DMS 273 (cell line): ENCODE measurements around the gene YOD1.

Experiments
- DNase-seq: peaks from one replicate; lab custom pipeline; 2025; ENCODE audit not compliant: unreplicated experiment; lab: John Stamatoyannopoulos, UW

YOD1 gene

DNA sequence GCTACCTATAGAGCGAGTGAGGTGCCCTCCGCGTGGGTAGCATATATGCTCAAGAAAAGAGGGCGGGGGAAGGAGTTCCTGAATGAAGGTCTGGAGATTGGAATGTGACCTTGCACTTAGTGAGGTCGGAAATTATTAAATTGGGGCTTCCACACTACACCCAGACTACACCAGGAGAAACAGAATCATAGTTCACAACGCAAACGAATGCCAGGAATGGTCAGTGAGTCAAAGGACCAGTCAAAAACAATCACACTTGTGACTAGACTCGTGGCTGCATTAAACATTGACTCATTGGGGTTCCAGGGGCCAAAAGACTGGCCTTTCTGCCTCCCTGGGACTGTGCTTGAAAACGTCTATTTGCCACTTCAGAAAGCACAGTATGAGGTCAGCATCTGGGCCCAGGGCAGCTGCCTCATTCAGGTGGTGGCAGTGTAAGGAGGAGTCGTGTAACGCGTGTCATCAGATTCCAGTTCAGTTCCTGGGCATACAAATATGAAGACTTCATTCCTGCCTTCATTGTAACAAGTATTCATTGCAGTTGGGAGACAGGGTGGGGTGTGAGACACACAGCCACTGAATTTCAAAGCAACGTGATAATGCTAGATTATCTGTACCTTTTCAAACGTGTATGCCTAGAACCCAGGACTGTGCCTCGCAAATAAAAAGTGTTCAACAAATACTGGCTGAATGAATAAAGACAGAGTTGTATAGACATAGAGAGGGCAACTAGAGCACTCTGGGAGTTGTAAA is at the start of gene YOD1:
TSS of gene YOD1 (minus strand) at position 18 of the 753 bp plus-strand sequence. CDS start 178 bp downstream, outside the sequence.
- DNase-seq: peak; percentile 29

DNA sequence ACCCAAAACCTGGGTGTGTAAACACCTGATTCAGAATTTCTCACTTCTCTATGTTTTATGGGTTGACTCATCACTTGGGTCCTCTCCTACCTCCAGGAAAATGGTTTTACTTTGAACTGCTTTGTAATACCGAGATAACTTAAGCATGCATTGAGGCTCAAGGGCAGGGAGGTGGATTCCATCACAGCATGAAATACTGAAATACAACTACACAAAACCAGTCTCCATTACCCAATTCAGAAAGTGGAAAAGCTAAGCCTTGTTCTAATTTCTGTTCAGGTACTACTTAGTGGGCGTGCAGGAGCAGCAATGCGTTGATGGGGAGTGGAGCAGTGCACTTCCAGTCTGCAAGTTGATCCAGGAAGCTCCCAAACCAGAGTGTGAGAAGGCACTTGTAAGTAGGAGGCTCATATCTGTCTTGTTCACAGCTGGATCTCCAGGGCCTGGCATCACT is 46.9 kb upstream of the YOD1 start:
- DNase-seq: no peak

DNA sequence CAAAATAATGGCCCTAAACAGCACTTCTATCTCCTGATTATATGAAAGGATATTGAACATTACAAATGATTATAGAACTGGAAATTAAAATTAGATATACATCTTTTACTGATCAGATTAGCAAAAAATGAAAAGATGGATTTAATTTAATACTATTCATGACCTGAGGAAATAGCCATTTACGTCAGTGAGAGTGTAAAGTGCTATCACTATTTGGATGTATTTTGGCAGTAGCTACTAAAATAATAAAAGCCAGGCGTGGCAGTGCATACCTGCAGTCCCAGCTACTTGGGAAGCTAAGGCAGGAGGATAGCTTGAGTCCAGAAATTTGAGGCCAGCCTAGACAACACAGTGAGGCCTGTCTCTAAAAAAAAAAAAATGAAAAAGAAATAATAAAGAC is 42.9 kb upstream of the YOD1 start:
- DNase-seq: no peak

DNA sequence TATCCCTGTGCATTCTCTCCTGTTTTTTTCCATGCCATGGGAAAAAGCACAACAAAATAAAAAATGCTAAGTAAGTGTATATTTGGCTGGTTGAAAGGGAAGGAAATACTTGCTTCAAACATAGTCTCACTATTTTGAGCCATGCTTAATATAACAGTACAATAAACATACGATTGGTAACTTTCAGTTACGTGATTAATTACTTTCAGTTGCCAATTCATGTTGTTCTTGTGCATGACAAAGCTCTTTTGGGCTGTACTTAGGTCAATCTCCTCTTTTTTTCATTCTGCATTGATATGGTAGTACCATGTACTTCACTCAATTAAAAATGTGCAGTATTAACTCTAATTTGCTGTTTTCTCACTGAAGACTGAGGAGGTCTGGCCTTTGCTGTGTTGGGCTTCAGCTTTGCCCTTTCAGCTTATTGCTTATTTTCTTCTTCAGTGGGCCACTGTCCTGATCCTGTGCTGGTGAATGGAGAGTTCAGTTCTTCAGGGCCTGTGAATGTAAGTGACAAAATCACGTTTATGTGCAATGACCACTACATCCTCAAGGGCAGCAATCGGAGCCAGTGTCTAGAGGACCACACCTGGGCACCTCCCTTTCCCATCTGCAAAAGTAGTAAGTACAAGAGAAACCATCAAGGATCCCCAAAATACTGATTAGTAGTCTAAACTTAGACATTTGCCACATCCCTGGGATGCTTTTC is 40.3 kb upstream of the YOD1 start:
- DNase-seq: no peak

DNA sequence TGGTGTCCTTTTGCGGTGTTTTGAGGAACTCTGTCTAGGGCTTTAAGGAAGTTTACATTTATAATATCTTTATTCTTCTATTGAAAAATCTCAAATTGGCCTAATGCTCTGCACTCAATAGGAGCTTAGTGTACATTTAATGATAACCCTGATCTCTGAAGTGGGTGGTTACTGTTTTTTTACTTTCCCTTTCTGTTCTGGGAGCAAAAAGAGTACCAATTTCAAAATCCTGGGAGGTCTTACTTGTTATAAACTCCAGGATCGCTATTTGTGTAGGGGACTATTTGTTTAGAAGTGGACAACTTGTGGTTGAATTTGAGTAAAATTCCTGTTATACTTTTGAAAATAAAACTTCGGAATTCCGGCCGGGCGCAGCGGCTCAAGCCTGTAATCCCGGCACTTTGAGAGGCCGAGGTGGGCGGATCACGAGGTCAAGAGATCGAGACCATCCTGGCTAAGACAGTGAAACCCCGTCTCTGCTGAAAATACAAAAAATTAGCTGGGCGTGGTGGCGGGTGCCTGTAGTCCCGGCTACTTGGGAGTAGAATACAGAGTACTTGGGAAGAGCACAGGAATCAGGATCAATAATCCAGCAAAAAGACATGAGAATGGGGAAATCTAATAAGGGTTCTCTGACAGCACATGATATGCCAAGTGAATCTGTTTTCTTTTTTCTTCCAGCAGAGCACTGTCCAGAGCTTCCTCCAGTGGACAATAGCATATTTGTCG is 38.8 kb upstream of the YOD1 start:
- no peak for DNase-seq

DNA sequence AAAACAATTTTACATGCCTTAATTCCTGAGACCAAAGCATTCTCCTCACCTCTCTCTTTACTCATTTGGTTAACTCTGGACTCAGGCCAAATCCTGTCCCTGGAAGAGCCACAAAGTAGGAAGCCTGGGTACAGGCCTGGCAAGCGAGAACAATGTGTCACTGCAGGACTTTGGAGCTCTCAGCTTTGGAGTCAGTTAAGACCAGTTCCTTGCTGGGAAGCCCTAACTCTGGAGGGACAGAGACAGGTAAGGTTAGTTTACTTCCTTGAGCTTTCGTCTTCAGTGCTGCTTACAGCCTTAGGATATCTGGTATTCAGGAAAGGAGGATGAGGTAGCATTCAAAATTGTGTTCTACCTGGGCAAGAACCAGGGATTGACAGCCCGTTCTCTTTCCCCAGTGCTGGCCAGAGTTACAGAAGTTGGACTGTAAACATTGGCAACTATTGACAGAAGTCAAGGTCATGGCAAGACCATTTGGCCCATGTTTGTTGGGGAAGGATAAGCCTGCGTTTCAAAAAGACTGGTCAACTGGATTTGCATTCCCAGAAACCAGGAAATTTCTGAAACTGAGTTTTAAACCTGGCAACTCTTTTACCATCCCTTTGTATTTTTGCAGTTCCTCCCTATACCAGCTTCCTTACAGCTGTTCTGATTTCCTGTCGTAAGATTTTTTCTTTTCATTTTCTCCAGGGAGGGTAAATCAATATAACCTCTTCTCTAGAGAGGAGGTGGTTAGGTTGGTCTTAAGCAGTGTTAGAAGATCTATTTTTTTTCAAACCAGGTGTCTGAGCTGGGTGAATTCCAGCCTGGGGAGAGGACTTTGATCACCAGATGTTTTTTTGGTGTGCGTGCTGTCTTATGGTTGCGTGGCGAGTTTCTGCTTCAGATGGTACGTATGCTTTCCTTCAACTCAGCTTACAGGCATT is 38.0 kb upstream of the YOD1 start, which contains the start of gene C4BPB:
TSS of gene C4BPB (plus strand) at position 160 of the 926 bp plus-strand sequence. CDS start at position 832, 672 bp downstream.
- no peak for DNase-seq

DNA sequence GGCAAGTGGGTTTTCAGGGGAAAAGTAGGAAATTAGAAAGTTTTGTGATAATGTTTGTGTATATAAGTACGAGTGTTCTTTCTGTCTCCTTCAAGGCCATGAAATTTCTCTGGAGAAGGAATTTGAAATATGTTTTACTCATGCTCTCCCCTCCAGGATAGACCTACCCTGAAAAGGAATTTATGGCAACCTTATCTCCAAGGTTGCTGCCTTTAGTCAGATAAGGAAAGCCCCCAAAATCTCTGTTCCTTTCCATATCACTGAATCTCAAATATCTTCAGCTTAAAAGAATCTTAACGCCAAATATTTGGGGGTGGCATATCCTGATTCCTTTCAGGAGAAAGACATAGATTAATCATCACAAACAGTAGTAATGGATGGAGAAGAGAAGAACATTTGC is 37.2 kb upstream of the YOD1 start:
- DNase-seq: no peak

DNA sequence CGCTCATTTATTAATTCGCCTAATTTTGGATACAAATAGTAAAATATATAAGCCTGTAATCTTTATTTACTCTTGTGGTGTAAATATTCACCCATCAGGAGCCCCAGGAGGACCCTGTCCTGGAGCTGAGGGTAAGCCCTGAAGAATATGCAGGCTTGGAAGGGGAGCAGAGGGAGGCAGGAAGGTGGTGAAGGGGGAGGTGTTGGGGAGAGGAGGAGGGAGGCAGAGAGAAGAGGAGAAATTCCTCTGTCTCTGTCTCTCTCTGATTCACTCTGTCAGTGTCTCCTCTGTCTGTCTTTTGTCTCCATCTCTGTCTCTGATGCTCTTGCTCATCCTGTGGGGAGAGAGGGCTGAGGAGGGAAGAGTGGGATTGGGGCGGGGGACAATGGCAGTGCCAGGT is 34.9 kb upstream of the YOD1 start:
- DNase-seq: no peak

DNA sequence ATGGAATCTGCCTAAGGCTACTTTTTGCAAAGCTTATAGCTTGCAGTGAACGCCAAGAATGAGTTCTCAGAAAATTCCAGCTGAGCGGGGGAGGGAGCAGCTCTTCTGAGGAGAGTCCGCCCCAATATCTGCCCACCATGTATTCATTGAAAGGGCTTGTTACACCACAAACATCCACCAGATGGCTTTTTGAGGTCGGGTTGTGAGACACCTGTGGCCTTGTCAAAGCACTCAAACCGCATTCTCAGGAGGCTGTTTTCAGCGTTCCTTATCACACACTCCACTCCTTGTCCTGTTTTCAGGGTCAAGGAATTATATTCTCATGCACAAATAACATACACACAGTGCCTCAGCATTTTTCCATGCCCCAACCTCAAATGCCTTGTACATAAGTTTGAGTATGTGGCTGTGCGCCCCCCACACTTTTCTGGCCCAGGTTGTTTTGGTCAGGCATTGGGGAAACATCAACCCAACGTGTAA is 33.7 kb upstream of the YOD1 start:
- DNase-seq: peak; percentile 78

DNA sequence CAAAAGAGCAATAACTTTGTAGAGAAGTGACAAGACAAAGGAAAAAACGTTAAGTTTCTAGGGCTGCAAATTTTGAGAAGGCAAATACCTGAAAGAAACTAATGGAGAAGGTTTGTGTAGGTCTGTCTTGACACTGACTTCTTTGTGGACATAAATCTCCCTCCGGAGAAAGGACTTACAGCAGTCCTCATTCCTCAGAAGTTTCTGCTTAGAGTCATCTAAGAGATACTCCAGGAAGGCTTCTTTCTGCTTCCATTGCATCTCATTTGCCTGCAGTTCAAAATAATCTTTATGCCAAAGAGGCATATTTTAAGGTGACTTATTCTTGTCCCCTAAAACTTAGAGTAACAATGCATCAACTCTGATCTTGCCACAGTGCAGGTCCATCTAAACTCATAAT is 33.2 kb upstream of the YOD1 start:
- DNase-seq: no peak

DNA sequence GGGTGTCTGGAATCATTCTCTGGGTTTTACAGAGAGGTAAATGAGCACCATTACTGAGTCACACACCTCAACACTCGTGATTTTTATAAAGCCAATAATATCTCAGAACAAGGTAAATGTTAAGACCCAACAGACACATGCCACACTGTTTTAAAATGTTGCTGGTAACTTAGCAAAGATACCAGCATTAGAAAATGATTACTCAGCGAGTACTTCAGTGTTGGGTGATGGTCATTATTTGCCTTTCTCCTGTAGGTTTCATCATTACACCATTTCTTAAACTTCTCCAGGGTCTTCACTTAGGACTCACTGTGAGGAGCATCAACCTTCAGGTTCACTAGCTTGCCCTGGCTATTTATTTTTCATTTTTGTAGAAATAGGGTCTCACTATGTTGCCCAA is 30.8 kb upstream of the YOD1 start:
- no peak for DNase-seq

DNA sequence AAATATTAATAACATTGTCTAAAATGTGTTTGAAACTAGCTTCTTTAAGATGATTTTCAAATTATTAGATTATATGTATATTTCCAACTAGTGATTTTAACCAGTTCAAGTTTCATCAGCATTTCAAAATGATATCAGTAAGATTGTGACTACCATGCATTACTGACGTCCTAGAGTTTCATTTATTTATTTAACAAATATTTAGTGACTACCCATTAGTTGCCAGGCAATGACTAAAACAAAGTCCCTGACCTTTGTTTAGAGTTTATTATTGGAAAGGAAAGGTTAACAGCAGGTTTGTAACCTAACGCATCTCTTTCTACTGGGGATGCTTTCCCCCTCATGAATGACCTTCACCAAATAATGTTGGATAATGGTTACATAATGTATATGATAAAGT is 30.1 kb upstream of the YOD1 start:
- DNase-seq: no peak

DNA sequence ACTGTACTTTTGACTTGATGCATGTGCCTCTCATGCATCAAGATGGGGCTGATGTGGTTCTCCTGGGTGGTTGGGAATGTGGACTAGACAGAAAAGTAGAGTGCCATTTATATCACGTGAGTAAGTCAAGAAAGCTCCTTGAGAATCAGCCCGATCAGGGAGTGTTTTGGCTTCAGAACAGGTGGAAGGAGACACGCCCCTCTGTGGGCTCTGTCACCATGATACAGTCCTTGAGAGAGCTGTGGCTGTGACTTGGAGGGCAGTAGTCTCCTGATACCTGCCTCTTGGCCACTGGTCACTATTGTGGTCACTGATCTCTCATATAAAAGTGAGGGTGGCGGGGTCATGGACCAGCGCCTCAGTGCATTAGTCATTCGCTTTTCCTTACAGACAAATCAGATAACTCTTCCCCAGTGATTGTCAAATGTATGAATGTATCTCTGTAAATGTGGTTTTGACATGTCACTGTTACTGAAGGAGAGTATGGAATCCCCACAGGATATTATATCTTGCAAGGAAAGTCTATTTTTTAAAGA is 28.8 kb upstream of the YOD1 start:
- DNase-seq: no peak

DNA sequence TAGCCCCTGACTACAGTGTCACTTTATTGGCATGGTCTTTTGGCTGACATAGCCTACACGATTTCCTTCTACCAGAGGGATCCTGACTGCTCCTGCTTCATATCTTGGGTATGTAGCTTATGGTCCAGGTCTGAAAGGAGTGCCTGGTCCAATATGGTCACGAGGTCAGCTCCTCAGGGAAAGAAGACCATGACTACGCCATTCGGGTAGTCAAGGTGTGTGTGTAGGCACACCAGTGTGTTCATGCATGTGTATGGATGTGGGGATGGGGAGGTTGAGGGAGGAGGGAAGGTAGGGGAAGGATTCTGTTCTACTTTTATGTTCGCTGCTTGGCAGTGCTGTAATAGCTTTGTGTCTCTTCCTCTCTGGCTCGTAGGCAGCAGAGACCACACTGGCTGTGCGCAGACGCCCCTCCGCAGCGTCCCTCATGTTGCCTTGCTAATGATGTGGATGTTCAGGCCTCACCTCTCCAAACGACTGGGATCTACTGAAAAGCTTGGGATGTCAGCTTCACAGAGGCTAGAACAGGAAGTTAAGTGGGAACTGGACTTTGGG is 27.6 kb upstream of the YOD1 start:
- no peak for DNase-seq

DNA sequence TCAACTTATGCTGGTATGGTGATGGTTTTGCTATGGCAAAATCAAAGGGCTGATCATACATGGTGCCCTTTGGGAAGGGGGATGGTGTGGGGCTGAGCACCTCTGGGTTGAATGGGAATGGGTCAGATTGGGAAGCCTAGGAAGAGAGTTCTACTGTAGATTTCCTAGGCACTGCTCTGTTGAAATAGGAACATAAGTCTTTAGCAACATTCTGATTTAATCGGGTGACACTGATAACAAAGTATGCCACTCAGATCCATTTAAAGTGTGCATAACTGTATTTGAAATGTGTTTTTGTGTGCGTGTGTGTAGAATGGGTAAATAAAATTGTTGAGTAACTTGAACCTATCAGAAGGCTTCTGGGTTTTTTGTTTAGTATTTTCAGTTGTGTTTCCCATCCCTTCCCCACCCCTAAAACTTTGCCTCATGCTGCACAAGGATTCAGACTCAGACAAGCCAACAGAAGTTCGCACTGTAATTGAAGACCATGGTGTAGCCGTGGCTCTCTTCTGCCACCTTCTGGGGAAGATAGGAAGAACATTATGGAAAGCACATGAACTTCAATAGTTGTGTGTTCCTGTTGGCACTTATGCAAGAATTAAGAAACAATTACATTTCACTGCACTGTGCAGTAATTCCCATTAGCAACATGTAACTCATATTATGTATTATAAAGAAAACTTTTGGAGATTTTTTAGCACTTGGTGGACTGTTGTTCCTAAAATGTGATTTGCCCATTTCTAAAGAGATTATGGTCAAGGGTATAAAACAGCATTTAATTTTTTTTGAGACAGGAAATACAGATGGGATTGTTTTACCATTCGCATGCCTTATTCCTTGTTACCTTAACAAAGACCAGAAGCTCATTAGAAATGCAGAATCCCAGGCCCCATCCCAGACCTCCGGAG is 26.7 kb upstream of the YOD1 start:
- DNase-seq: peak; percentile 81

DNA sequence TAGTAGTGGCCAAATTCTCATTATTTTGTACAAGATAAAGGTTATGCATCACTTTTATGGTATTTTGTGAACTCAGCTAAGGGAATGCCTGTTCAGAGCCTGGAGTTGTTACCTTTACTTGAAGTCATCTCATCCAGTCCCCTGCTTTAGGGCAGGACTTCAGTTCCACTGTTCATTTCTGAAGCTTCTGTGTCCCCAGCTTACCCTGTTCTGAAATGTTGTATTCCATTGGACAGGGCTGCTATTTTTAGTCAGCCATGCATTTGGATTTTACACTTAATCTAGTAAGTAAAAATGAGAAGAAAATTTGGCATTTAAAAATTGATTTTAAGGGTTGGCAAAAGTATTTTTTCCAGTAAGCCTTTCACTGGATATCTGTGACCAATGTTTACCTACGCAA is 26.0 kb upstream of the YOD1 start:
- DNase-seq: no peak

DNA sequence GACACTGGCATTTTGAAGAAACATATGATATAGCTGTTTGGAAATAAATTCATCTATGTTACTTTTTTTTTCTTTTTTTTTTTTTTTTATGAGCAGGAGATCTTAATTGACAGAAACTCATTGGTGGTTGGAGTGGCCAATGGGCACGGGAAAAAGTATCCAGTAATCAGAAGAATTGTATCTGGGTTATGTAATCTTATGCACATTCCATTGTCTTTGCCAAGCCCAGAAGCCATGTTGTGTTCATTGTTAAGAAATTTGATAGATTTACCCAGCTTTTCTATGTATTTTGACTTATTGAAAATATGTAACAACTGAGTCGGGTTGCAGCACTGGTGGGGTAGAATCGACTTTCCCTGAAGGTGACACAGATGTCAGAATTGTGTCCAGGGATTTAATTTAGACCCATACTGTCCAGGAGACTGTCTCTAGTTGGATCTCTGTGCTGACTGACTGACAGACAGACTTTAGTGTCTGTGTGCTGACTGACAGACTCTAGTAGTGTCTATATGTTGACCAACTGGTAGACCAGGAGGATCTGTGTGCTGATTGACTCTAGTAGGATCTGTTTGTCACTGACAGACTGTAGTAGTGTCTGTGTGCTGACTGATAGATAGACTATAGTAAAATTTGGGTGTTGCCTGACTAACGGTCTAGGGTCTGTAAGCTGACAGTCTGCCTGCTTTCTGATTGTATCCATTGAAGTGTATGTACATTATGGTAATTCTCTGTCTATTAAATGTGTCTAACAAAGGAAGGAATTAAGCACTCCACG is 25.4 kb upstream of the YOD1 start:
- DNase-seq: no peak
